22Rv1 (cell line): ENCODE data around the gene TP53TG5.

Experiments
- H3K27ac ChIP-seq: fragments of 450-650 bp; 2 replicates; pipeline ENCODE4 v1.5.1; 2017
- ZFX ChIP-seq: fragments of 450-650 bp; IDR thresholded peaks from 2 replicates; pipeline ENCODE4 v1.6.1; 2017; ENCODE audit warnings: antibody characterized with exemption, borderline replicate concordance
- TF ChIP-seq, protein P1 (sequence below): fragments of 450-650 bp; IDR thresholded peaks from 2 replicates; pipeline ENCODE4 v1.5.1; 2017; ENCODE audit warnings: mild to moderate bottlenecking

Gene TP53TG5

GRCh38 chr20:45329497-45330319, 48.4 kb downstream of the TP53TG5 start:
- no peak overlapping the region for H3K27ac ChIP-seq
- TF ChIP-seq ZFX = no peak
- TF ChIP-seq, protein P1, sequence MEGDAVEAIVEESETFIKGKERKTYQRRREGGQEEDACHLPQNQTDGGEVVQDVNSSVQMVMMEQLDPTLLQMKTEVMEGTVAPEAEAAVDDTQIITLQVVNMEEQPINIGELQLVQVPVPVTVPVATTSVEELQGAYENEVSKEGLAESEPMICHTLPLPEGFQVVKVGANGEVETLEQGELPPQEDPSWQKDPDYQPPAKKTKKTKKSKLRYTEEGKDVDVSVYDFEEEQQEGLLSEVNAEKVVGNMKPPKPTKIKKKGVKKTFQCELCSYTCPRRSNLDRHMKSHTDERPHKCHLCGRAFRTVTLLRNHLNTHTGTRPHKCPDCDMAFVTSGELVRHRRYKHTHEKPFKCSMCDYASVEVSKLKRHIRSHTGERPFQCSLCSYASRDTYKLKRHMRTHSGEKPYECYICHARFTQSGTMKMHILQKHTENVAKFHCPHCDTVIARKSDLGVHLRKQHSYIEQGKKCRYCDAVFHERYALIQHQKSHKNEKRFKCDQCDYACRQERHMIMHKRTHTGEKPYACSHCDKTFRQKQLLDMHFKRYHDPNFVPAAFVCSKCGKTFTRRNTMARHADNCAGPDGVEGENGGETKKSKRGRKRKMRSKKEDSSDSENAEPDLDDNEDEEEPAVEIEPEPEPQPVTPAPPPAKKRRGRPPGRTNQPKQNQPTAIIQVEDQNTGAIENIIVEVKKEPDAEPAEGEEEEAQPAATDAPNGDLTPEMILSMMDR = no peak

DNA sequence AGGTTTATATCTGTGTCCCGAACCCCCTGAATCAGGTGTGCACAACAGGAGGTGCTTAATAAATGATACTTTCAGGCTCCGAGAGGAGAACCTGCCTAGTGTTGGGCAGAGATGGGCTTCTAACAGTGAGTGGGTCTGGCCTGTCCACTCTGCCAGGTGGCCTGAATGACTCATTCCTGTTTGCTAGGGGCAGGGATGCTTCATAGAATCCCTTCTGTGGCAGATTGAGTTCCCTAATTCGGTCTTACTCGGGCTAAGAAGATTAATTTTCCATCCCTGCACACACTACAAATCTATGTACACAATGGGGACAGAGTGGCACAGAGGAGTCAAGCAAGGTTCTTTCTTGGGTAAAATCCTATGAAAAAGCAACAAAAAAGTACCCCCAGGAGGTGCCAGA, 49.7 kb downstream of the TP53TG5 start:
- TF ChIP-seq, protein P1 = no peak
- no peak for TF ChIP-seq ZFX
- no peak overlapping the region for H3K27ac ChIP-seq

DNA sequence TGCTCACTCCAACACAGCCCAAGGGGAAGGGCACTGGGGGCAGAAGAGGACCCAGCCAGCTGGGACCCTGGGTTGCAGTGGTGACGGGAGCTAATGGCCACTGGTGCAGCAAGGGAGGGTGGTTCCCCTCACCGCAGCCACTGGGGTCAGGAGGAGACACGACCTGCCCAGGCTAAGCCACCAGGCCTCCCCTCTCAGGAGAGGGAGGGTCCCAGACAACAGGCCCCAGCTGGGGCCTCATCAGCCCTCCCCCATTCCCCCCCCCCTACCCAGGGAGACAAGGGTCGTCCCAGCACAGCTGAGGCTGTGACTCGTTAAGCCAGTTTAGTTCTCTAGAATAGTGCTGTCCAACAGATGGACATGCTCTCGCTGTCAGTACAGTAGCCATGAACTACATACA, 52.8 kb downstream of the TP53TG5 start:
- no peak for TF ChIP-seq ZFX
- TF ChIP-seq, protein P1 = no peak
- H3K27ac ChIP-seq = no peak overlapping the region

DNA sequence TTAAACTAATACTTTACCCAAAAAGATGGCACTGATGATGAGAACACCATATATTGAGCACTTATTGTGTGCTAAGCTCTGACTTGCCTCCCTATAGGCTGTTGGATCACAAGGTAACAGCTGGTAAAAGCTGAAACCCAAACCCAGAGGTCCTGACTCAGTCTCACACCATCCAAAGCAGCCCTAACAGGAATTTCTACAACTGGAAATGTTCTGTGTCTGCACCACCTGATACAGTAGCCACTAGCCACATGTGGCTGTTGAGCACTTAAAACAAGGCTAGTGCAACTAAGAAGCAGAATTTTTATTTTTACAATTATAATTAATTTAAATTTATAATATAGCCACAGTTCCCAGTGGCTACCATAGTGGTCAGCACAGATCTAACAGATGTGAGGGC, 54.4 kb downstream of the TP53TG5 start:
- H3K27ac ChIP-seq = no peak overlapping the region
- TF ChIP-seq, protein P1 = no peak
- TF ChIP-seq ZFX = no peak

- no peak overlapping the region for H3K27ac ChIP-seq
- no peak for TF ChIP-seq ZFX
- TF ChIP-seq, protein P1 = peak; percentile 74
Measured at GRCh38 chr20:45322952-45323383, 55.2 kb downstream of the TP53TG5 start.
